Central memory CD8-positive, alpha-beta T cell (primary cell): ENCODE data around the gene IKZF4.

ENCODE experiments used
- ATAC-seq: fragments of 150-1000 bp; cut with Tn5 transposase; replicated peaks from 2 replicates; pipeline ENCODE4 v1.10.0; 2022; ENCODE audit warnings: mild to moderate bottlenecking, moderate FRiP score, moderate number of reproducible peaks; ENCODE audit not compliant: poor library complexity, severe bottlenecking; ENCODE audit errors: extremely low read depth
- DNase-seq, 2 donors: peaks; one replicate each; pipeline ENCODE4 v3.0.0; 2021; ENCODE audit warnings: low spot score in 2 of 2
- H3K27ac Mint-ChIP-seq: one replicate; pipeline ENCODE4 v1.8.0; 2022; ENCODE audit warnings: low read depth, mild to moderate bottlenecking, moderate library complexity, mixed read lengths
- H3K27me3 Mint-ChIP-seq: one replicate; pipeline ENCODE4 v1.8.0; 2022; ENCODE audit warnings: mixed read lengths
- H3K36me3 Mint-ChIP-seq: one replicate; pipeline ENCODE4 v1.8.0; 2022; ENCODE audit warnings: mild to moderate bottlenecking, moderate library complexity, mixed read lengths; ENCODE audit not compliant: insufficient read depth
- H3K4me1 Mint-ChIP-seq: one replicate; pipeline ENCODE4 v1.8.0; 2022; ENCODE audit warnings: mixed read lengths
- H3K4me3 Mint-ChIP-seq: one replicate; pipeline ENCODE4 v1.8.0; 2022; ENCODE audit warnings: mild to moderate bottlenecking, moderate library complexity, mixed read lengths
- H3K9me3 Mint-ChIP-seq: one replicate; pipeline ENCODE4 v1.8.0; 2022; ENCODE audit warnings: mixed read lengths

The IKZF4 gene

DNA sequence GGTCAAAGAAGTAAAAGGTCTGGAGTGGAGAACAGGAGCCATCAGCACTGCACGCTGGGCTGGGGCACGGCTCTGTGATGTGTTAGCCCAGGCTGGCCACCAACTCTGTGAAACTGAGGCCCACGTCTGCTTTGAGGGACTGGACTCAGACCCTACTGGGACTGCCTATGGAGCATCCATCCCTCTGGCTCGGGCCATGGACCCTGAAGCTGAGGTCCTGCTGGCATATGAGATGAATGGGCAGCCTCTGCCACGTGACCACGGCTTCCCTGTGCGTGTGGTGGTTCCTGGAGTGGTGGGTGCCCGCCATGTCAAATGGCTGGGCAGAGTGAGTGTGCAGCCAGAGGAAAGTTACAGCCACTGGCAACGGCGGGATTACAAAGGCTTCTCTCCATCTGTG lies 16.6 kb upstream of the IKZF4 start:
- no peaks in the 10 kb centered on the region for H3K9me3 Mint-ChIP-seq
- DNase-seq (no peak), ATAC-seq (no peak)
- H3K4me3 Mint-ChIP-seq = no peak overlapping the region
- peaks cover 18% of the 10 kb centered on the region for H3K4me1 Mint-ChIP-seq
- no peak overlapping the region for H3K27ac Mint-ChIP-seq
- peaks cover 7% of the 10 kb centered on the region for H3K36me3 Mint-ChIP-seq
- H3K27me3 Mint-ChIP-seq = no peaks in the 10 kb centered on the region

DNA sequence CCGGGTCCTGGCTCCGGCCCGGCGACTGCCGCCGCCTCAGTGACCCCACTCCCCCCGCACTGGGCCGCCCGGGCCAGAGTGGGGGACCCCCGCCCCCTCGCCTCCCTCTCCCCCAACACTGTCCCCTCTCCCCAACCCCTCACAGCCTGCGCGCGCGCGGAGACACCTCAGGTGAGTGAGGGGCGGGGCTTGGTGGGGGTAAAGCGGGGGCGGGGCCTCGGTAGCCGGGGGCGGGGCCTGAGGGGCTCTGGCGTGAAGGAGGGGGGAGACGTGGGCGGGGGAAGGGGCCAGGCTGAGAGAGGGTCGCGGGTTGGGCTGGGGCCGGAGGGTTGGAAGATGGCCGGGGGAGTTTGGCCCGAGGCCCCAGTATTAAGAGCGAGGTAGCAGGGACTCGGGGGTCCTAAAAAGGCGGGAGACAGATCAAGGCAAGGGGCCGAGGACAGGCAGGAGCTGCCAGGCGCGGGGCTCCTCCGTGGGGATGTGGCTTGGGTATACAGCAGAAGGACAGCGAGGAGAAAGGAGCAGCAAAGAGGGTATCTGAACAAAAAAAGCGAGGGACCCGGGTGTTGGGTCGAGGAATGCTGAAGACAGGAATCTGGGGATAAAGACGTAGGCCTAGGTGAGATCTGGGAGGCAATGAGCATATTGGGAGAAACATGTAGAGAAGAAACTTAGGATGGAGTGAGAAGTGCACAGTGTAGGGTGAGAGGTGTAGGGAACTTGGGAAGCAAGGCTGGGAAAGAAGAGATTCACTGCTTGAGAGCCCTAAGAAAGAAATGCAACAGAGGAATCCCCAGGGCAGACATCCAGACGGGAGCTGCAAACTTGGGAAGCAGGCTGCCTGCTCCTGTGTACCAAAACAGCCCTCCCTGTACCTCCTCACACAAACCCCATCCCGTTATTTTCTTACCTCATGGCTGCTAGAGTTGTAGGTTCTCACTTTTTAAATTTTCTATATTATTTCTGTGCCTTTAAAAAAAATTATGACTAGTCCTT lies 13.0 kb upstream of the IKZF4 start:
- Mint-ChIP-seq H3K4me3 (peak overlapping the region; percentile 74), H3K36me3 (peaks cover 8% of the 10 kb centered on the region), H3K27me3 (no peaks in the 10 kb centered on the region), H3K4me1 (peaks cover 18% of the 10 kb centered on the region), H3K9me3 (no peaks in the 10 kb centered on the region), H3K27ac (peak overlapping the region; percentile 58)
- peak; percentile 64 for ATAC-seq
- DNase-seq = peak in 1 of 2 donors; percentile 33

DNA sequence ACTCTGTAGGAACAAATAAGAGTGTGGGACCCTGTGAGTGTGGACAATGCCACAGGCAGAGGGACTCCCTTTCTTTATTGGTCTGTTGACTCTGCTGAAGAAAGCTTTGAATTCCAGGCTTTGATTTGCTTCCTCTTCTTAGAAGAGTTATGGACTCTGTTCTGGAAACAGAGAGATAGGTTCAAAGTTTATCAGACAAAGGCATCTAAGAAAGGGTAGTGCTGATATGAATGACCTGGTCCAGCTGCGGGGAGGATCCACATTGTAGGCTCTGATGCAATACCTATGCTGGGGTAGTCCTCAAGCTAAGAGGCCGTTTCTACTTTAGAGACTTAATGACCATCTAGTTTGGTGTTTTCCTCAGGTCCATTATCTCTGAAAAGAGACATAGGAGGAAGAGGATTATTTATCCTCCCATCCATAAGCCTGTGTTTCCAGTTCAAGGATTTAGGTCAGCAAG lies 10.7 kb upstream of the IKZF4 start:
- H3K27me3 Mint-ChIP-seq = no peaks in the 10 kb centered on the region
- no peak for ATAC-seq
- H3K4me1 Mint-ChIP-seq = peaks cover 18% of the 10 kb centered on the region
- no peak for DNase-seq
- H3K4me3 Mint-ChIP-seq = no peak overlapping the region
- peaks cover 6% of the 10 kb centered on the region for H3K36me3 Mint-ChIP-seq
- H3K27ac Mint-ChIP-seq = no peak overlapping the region
- no peaks in the 10 kb centered on the region for H3K9me3 Mint-ChIP-seq

DNA sequence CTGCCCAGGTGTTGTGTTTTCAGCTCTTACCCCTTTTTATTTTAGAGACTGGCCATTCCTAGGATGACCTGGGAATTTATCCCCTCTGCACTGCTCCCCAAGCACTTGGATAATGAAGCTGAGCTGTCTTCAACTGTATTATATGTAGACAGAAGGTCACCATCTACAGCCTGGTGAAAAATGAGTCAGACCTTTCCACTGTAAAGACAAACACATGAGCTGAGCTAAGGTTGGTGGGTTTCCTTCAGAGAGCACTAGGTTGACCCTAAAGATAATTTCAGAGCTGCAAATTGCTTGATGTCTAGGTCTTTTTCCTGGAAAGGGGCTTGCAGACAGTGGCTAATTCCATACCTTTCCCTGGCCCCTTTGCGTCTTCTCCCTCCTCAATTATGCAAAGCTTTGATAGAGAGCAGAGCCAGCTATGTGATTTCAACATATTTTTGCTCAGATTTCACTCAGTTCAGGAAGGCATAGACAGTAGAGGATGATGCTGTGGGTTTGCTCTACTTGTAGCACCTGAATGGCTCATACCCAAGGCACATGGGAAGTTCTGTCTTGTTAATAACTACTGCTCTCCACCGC lies 9.2 kb upstream of the IKZF4 start:
- Mint-ChIP-seq H3K36me3 (peaks cover 7% of the 10 kb centered on the region), H3K27ac (no peak overlapping the region), H3K4me3 (no peak overlapping the region), H3K4me1 (peaks cover 18% of the 10 kb centered on the region), H3K9me3 (no peaks in the 10 kb centered on the region), H3K27me3 (no peaks in the 10 kb centered on the region)
- DNase-seq (no peak), ATAC-seq (no peak)

DNA sequence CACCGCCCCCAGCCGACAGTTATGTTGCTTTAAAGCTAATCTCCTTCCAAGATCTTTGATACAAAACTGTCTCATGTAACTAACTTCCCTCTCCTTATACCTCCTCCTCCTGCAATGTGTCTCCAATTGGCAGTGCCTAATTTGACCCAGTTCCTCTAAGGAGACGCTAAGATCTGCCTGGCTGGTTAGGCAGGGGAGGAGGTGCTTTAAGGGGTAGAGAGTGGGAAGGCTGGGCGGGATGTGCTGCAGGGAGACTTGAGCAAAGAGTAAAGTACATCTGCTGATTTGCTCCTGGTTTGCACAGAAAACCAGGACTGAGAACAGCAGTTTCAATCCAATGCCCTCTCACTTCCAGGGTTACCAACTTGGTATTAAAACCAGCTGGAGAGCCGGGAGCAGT lies 7.4 kb upstream of the IKZF4 start:
- H3K36me3 Mint-ChIP-seq = peaks cover 5% of the 10 kb centered on the region
- DNase-seq (no peak), ATAC-seq (no peak)
- H3K27me3 Mint-ChIP-seq = no peaks in the 10 kb centered on the region
- H3K27ac Mint-ChIP-seq = no peak overlapping the region
- H3K4me1 Mint-ChIP-seq = peaks cover 5% of the 10 kb centered on the region
- no peaks in the 10 kb centered on the region for H3K9me3 Mint-ChIP-seq
- H3K4me3 Mint-ChIP-seq = no peak overlapping the region

DNA sequence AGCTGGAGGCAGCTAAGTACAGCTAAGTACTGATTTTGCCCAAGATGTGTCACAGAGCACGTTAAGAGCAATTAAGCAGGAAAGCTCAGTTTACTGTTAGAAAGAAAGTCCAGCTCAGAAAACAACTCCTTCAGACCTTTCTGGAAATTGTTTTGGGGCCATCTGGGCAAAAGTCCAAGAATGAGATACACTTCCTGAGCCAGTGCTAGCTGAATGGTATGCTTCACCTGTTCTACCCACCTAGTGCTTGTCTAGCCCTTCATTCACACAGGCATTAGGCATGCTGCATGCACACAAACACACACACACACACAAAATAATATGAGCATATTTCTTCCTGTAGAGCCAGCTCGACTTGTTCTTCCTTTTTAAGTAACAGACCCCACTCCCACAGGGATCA lies 6.6 kb upstream of the IKZF4 start:
- no peak overlapping the region for H3K4me3 Mint-ChIP-seq
- H3K36me3 Mint-ChIP-seq = peaks cover 3% of the 10 kb centered on the region
- no peaks in the 10 kb centered on the region for H3K4me1 Mint-ChIP-seq
- H3K27me3 Mint-ChIP-seq = no peaks in the 10 kb centered on the region
- H3K27ac Mint-ChIP-seq = no peak overlapping the region
- H3K9me3 Mint-ChIP-seq = no peaks in the 10 kb centered on the region
- ATAC-seq = no peak
- no peak for DNase-seq

DNA sequence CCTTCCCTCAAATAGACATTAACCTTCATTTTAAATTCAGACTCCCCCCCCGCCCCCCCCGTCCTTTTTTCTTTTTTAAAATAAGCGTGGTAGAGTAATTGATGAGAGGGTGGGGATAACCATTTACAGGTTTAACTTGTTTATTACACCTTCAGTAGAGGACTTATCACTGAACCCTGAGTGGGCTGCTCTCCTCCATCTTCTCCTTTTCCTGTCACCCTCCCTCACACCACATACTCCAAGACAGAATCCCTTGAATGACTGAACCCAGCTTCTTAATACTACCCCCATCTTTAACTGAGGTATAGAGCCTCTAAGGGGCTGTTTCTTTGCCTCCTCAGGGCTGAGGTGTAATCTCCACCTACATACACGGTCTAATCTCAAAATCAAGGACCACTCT lies 3.7 kb upstream of the IKZF4 start:
- peaks cover 2% of the 10 kb centered on the region for H3K36me3 Mint-ChIP-seq
- H3K27ac Mint-ChIP-seq = no peak overlapping the region
- ATAC-seq = no peak
- H3K9me3 Mint-ChIP-seq = no peaks in the 10 kb centered on the region
- H3K27me3 Mint-ChIP-seq = no peaks in the 10 kb centered on the region
- DNase-seq = no peak
- H3K4me1 Mint-ChIP-seq = peaks cover 8% of the 10 kb centered on the region
- H3K4me3 Mint-ChIP-seq = no peak overlapping the region

DNA sequence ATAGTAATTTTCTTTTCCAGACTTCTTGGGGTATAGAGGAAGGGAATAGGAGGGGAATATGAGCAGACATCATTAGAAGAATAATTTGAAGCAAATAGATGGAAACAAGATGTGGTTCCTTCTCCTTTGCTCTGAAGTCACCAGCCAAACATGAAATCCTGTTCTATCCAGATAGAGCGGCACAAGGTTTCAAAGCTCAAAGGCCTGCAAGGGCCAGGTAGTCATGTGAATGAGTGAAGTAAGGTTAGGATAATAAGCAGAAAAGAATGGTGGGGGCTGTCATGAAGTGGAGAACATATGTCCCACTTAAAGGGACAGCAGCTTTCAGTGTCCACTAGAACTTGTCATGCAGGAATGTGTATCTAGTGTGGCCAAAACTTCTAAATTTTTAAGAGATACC lies 2.5 kb upstream of the IKZF4 start:
- H3K4me3 Mint-ChIP-seq = no peak overlapping the region
- no peak for DNase-seq
- H3K9me3 Mint-ChIP-seq = no peaks in the 10 kb centered on the region
- ATAC-seq = no peak
- peaks cover 2% of the 10 kb centered on the region for H3K36me3 Mint-ChIP-seq
- H3K27ac Mint-ChIP-seq = no peak overlapping the region
- H3K27me3 Mint-ChIP-seq = no peaks in the 10 kb centered on the region
- peaks cover 8% of the 10 kb centered on the region for H3K4me1 Mint-ChIP-seq

DNA sequence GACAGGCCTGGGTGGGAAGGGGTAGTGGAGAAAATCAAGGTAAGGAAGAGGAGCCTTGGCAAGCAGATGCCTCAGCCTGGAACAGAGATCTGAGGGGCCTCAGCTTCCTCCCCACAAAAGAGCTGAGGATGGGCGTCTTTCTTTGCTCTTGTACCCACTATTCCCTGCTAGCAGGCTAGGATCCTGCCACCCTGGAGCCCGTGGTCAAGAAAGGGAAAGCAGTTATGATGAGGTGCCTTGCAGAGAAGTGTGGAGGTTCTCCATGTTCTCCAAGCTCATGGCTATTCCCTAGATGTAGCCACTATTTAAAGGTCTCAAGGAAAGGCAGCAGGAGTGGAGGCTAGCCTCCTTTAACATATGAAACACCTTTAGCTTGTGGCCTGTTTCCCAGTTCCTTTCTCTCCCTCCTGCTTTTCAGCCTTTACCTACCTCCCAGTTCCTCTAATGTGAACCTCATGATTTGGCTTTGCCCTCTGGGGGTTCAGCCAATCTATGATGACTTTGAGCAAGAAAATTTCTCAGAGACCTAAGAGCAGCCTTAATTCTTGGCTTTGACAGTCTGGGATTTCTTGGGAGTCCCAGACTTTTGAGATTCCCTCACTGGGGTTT lies 1.1 kb downstream of the IKZF4 start:
- Mint-ChIP-seq H3K9me3 (no peaks in the 10 kb centered on the region), H3K4me1 (peaks cover 8% of the 10 kb centered on the region), H3K27ac (no peak overlapping the region), H3K4me3 (no peak overlapping the region), H3K36me3 (peaks cover 1% of the 10 kb centered on the region), H3K27me3 (no peaks in the 10 kb centered on the region)
- no peak for ATAC-seq
- no peak for DNase-seq

DNA sequence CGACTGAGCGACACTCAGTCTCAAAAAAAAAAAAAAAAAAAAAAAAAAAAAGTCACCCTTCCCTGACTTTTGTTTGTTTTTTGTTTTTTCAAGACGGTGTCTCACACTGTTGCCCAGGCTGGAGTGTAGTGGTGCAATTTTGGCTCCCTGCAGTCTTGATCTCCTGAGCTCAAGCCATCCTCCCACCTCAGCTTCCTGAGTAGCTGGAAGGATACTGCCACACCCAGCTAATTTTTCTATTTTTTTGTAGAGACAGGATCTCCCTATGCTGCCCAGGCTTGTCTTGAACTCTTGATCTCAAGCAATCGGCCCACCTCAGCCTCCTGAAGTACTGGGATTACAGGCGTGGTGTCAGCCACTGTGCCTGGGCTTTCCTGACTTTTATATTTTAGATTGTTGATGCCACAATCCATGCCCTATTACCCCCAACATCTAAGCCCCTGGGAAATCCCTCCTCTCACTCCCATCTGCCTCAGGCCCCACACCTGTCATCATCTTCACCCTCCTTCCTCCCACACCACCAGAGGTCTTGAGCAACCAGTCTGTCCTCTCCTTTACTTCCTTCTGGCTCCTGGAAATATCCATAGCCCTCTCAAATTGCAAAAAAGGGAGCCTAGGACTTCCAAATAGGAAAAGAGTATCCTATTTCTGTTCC lies 7.8 kb downstream of the IKZF4 start:
- no peak for ATAC-seq
- no peak for DNase-seq
- Mint-ChIP-seq H3K36me3 (peaks cover 13% of the 10 kb centered on the region), H3K27ac (no peak overlapping the region), H3K27me3 (no peaks in the 10 kb centered on the region), H3K4me3 (no peak overlapping the region), H3K9me3 (no peaks in the 10 kb centered on the region), H3K4me1 (no peaks in the 10 kb centered on the region)

DNA sequence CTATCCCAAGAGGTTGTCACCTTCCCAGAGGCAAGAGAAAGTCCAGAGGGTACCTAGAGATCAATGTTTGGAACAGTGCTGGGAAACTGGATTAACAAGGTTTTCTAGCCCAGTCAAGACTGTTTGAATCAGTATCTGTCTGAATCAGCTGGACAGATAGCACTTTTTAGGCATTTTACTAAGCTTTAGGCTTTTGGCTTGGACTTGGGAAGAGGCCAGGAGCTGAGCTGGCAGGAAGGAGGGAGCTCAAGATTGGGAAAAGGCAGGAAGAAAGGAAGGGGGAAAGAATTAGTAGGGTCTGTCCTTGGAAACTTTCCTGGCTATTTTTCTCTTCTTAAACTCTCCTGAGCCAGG lies 8.3 kb downstream of the IKZF4 start:
- Mint-ChIP-seq H3K9me3 (no peaks in the 10 kb centered on the region), H3K4me1 (no peaks in the 10 kb centered on the region), H3K27ac (no peak overlapping the region), H3K36me3 (peaks cover 13% of the 10 kb centered on the region), H3K27me3 (no peaks in the 10 kb centered on the region), H3K4me3 (no peak overlapping the region)
- no peak for ATAC-seq
- DNase-seq = no peak

DNA sequence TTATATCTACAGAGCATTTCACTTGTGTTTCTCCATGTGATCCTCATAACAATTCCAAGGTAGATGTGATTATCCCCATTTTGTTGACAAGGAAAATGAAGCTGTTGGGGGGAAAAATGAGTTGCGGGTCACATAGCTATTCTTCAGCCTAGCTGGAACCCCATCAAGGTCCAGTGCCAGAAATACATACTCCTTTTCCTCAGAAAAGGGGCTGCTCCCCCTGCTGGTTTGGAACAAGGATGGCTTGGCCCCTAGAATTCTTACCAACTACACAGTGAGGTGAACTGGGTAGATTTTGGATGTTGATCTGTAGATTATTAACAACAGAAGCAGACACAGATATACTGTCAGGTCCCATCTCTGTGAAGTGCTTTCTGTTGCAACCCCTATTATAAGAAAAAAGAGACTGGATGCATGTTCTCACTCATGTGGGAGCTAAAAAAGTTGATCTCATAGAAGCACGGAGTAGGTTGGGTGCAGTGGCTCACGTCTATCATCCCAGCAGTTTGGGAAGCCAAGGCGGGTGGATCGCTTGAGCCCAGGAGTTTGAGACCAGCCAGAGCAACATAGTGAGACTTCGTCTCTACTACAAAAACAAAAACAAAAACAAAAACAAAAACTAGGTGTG lies 8.9 kb downstream of the IKZF4 start:
- H3K27me3 Mint-ChIP-seq = no peaks in the 10 kb centered on the region
- H3K4me1 Mint-ChIP-seq = no peaks in the 10 kb centered on the region
- H3K9me3 Mint-ChIP-seq = no peaks in the 10 kb centered on the region
- no peak overlapping the region for H3K27ac Mint-ChIP-seq
- H3K36me3 Mint-ChIP-seq = peaks cover 13% of the 10 kb centered on the region
- H3K4me3 Mint-ChIP-seq = no peak overlapping the region
- DNase-seq (no peak), ATAC-seq (no peak)
